Hindlimb muscle (tissue), 1 donor: ENCODE measurements around the gene FYN. TPM values are rescaled to one million over a fixed set of nuclear protein-coding genes. Genes with fewer than 3 reads are reported as not detected.

ENCODE experiments used
- DNase-seq: peaks from one replicate; pipeline ENCODE4 v3.0.0-alpha.2; 2013
- polyA plus RNA-seq: library from polyadenylated mRNA; unstranded; fragments of 120-200 nt; gene quantifications from one replicate; pipeline ENCODE4 v1.2.1, GENCODE V29; 2013; ENCODE audit not compliant: insufficient read length

The FYN gene
- polyA plus RNA-seq, 1 donor = 152 TPM

- no peak for DNase-seq
These were observed 67.1 kb downstream of the FYN start for GRCh38 chr6:111806165-111806547.

- DNase-seq = no peak
These were observed 67.6 kb downstream of the FYN start for GRCh38 chr6:111805511-111806164.

DNA sequence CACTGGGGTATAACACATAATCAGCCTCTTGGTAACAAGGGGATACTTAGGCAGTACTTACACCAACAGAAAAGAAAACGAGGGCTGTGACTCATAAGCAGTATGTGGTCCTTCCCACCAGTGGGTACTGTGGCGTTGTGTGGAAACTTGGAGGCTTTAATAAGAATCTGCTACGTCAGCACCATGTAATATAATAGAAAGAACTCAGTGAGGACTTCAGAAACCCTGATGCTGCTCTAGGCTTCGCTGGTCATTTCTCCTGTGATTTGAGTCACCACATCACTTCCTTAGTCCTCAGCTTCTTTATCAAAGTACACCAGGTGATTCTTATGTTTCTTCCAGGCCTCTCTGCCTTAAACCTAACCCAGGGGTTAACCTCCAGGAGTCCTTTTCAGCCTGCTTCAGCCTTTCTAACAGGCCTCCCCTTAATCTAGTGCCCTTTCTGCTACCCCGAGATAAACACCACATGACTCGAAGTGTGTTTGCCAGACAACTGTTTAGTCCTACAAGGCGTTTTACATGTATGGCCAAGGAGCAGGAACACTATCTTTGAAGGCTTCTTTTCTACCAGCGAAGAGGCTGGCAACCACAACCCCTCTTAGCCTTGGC, 68.5 kb downstream of the FYN start:
- no peak for DNase-seq

DNA sequence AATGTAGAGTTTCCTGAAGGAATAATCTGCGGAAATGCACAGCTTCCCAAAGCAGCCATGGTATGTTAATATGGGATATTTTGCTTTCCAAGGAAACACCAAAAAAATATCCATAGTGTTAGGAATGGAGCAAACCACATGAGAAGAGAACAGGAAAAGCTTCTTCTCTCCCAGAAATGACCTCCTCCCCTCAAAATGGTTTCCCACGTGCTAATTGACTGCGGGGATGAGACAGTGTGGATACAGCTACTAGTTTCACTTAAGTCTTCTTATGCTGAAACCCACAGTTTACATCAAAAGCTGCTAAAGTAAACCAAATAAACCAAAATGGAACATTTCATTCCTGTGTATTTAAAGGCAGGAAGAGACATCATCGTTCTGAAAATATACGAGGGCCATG, 69.4 kb downstream of the FYN start:
- DNase-seq = peak; percentile 44

DNA sequence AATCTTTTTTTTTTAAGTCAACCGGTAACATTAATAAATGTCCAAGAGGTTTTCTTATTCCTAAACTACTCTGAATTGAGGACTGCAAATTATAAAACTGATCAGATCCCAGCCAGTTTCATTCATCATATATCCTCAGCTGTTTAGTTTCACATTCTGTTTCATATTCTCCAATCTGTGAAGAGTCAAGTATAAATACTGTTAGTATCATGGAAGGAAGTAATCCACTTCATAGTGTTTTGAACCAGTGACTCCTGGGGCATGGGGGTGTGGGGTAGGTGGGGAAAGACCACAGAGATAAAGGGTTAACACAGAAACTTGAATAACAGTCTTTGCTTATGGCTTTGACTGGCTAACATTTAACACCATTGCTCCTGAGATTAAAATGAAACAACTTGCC, 69.9 kb downstream of the FYN start:
- no peak for DNase-seq

- DNase-seq = no peak
These were observed 70.4 kb downstream of the FYN start for GRCh38 chr6:111802720-111803330.

GRCh38 chr6:111802015-111802414, 71.2 kb downstream of the FYN start:
- no peak for DNase-seq

DNA sequence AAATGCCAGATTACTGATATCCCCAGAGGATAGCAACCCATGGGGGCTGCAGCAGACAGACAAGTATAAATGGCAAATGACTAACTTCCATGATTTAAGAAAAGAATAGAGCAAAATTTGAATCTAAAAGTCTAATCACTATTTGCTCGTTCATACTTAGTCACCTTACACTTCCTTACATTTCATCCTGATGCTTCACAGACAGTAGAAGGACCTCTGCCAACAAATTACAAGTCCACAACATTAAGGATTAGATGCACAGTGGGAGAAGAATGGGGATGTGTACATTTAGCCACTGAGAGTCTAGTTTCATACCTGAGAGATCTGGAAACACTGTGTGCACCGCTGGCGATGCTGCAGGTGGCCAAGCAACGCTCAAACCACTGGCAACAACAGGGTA, 72.4 kb downstream of the FYN start:
- DNase-seq = no peak

DNA sequence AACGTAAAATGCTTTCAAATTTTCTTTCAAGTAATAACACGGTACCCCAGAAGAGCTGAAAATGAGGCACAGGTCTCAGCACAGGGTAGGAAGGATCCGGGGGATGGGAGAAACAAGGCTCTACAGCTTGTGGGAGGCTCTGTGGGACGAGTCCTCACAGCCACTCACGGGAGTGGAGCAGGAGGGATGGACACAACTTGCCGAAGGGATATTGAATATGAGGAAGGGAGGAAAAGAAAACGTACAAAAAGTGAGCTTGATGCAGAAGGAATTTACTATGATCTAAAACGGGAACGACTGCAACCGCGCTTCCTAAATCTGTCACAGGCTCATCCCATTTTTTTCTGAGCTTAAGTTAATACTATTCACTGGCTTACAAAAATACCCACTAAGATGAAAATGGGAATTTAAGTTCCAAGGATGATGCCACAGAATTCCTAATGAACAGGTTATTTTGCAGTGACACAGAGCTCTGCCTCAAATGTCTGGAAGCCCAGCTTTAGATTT, 72.9 kb downstream of the FYN start:
- no peak for DNase-seq

DNA sequence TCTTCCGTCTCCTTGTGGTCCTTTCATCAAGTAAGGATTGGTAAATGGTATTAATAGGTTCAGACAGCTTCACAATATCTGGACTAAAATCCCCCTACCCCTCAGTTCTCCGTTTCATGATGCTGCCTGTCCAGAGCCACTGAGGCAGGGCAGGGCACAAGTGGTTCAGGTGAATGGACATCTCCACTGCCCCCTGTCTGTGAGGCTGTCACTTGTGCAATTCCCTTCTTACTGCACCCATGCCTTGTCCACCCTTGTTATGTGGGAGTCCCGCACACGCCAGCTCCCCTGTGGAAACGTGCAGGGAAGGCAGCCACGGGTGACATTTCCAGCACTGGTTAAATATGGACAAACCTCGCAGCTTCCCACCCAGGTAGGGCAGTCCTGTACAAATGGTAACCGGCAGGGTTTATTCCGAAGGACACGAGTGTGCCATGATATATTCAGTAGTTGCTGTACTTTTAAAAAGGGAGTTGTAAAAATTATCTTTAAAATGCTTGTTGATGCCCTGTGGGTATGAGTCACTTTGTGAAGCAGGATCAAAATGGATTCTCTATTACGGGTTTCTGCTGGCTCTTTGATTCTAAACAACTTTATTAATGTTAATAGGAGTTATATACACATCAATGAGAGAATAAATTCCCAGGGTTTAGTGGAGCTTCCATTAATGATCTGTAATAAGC, 73.5 kb downstream of the FYN start:
- DNase-seq = no peak

GRCh38 chr6:111798281-111798725, 74.9 kb downstream of the FYN start:
- no peak for DNase-seq

- DNase-seq = no peak
These were observed 76.8 kb downstream of the FYN start for GRCh38 chr6:111796310-111796918.

GRCh38 chr6:111795558-111795957, 77.7 kb downstream of the FYN start:
- no peak for DNase-seq

DNA sequence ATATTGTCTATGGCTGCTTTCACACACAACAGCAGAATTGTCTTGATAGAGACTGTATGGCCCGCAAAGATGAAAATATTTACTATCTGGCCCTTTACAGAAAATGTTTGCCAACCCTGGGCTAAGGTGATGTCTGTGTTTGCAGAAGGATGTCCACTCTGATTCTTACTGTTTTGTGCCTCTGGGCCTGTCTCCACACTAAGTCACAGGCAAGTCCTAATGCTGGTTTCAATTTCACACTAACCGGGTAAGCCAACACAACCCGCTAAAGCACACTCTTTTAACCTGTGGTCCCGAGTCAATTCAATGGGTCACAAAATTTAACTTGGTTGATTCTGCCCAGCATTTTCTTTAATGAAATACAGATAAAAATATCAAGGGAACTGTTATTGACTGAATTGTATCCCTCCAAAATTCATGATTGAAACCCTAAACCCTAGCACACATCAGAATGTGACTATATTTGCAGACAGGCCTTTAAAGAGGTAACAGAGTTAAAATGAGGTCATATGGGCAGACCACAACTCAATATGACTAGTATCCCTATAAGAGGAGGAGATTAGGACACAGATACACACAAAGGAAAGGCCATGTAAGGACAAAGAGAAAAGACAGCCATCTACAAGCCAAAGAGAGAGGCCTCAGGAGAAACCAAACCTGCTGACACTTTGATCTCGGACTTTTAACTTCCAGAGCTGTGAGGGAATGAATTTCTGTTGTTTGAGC, 78.4 kb downstream of the FYN start:
- no peak for DNase-seq

DNA sequence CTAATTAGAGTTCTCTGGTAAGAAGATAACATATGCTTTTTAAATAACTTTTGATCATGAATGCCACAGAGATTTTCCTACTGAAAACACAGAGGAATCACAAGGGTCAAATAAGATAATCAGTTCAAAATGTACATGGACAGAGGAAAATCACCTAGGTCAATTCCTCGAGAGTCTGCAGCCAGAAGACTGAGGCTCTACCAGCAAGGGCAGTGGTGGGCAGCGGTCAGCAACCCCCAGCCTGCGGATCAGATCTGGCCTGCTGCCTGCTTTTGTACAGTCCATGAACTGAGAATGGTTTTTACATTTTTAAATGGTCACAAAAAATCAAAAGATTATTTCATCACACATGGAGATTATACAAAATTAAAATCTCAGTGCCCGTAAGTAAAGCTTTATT, 79.0 kb downstream of the FYN start:
- DNase-seq = no peak

DNA sequence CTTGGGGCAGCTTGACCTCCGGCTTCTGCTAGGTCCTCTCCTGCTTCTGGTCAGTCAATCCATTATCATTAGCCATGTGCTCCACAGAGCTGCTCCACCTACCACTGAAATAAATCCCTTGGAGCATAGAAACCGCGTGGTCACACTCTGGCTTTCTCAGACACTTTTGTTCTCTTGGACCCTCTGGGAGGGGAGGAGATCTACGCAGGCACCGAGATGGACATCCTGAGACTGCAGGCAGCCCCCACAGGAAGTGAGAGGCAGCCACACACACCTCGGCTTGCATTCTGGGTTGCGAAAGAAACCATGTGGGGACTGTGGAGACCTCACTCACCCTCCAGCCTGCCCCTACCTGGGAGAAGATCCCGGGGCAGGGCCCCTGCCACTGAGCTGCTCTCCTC, 79.5 kb downstream of the FYN start:
- no peak for DNase-seq

- DNase-seq = no peak
These were observed 80.1 kb downstream of the FYN start for GRCh38 chr6:111792914-111793700.

DNA sequence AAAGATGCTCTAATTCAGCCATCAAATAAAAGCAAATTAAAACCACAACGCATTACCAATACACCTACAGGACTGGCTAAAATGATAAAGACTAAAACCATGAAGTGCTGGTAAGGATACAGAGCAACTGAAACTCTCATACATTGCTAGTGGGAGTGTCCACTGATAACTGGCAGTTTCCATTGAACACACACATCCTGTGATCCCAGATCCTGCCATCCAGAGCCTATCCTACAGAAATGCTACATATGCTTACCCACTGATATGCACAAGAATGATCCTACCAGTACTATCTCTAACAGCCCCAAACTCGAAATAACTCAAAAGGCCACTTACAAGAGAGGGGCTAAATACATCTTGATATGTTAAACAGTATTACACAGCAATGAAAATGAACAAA, 81.0 kb downstream of the FYN start:
- DNase-seq = no peak

- no peak for DNase-seq
These were observed 81.8 kb downstream of the FYN start for GRCh38 chr6:111791415-111791814.

- peak; percentile 73 for DNase-seq
These were observed 83.7 kb downstream of the FYN start for GRCh38 chr6:111789598-111789997.
